Glutamatergic neuron (in vitro differentiated cells): Measurements from ENCODE around the gene SDR39U1. TPM values are rescaled to one million over a fixed set of nuclear protein-coding genes. Genes with fewer than 3 reads are reported as not detected.
A peak's percentile ranks its signal among the peaks of the same experiment; 100 is the strongest.
"Not testable (repeated sequence)": the region's sequence is repeated elsewhere in the genome, so short reads cannot be mapped to it uniquely, and the experiment has no call there.

ENCODE experiments used
- DNase-seq: peaks from one replicate; pipeline ENCODE4 v3.0.0; 2022
- H3K27ac Mint-ChIP-seq: one replicate; pipeline ENCODE4 v1.8.0; 2020; ENCODE audit warnings: mild to moderate bottlenecking, mixed read lengths, inconsistent platforms; ENCODE audit not compliant: unreplicated experiment
- H3K27me3 Mint-ChIP-seq: one replicate; pipeline ENCODE4 v1.8.0; 2020; ENCODE audit warnings: mild to moderate bottlenecking, moderate library complexity, mixed read lengths, inconsistent platforms; ENCODE audit not compliant: unreplicated experiment
- H3K36me3 Mint-ChIP-seq: one replicate; pipeline ENCODE4 v1.8.0; 2020; ENCODE audit warnings: mild to moderate bottlenecking, mixed read lengths, inconsistent platforms; ENCODE audit not compliant: unreplicated experiment
- H3K4me1 Mint-ChIP-seq: one replicate; pipeline ENCODE4 v1.8.0; 2020; ENCODE audit warnings: mild to moderate bottlenecking, low read depth, mixed read lengths, inconsistent platforms; ENCODE audit not compliant: unreplicated experiment
- H3K4me3 Mint-ChIP-seq: one replicate; pipeline ENCODE4 v1.8.0; 2020; ENCODE audit warnings: mild to moderate bottlenecking, mixed read lengths, inconsistent platforms; ENCODE audit not compliant: unreplicated experiment
- H3K9me3 Mint-ChIP-seq: one replicate; pipeline ENCODE4 v1.8.0; 2020; ENCODE audit warnings: mild to moderate bottlenecking, moderate library complexity, mixed read lengths, inconsistent platforms; ENCODE audit not compliant: unreplicated experiment
- CTCF ChIP-seq: fragments of 200-600 bp; sonication (generic); IDR thresholded peaks from one replicate; pipeline ENCODE4 v1.5.0; 2021; ENCODE audit not compliant: partially characterized antibody, unreplicated experiment
- total RNA-seq: library from RNA; stranded (reverse); fragmentation: NEBNext Ultra II Directional; extraction: Animal tissue kit (Norgen Biotek cat#: 25700); gene quantifications from one replicate; pipeline ENCODE4 v1.2.1, GENCODE V29; 2021; ENCODE audit not compliant: unreplicated experiment

The SDR39U1 gene
- total RNA-seq, 1 donor from 2014 or later: 70.4 TPM

- H3K9me3 Mint-ChIP-seq: peaks cover 5% of the 10 kb centered on the region
- no peak for DNase-seq
- H3K27me3 Mint-ChIP-seq: peaks cover 2% of the 10 kb centered on the region
- no peaks in the 10 kb centered on the region for H3K4me1 Mint-ChIP-seq
- H3K4me3 Mint-ChIP-seq: no peak overlapping the region
- no peak overlapping the region for H3K27ac Mint-ChIP-seq
- peaks cover 6% of the 10 kb centered on the region for H3K36me3 Mint-ChIP-seq
- no peak for TF ChIP-seq CTCF
Observed at GRCh38 chr14:24458736-24459135, 16.2 kb upstream of the SDR39U1 start.

- no peaks in the 10 kb centered on the region for H3K4me1 Mint-ChIP-seq
- DNase-seq: no peak
- H3K9me3 Mint-ChIP-seq: peaks cover 5% of the 10 kb centered on the region
- TF ChIP-seq CTCF: no peak
- no peak overlapping the region for H3K4me3 Mint-ChIP-seq
- peaks cover 2% of the 10 kb centered on the region for H3K27me3 Mint-ChIP-seq
- H3K27ac Mint-ChIP-seq: no peak overlapping the region
- H3K36me3 Mint-ChIP-seq: peaks cover 13% of the 10 kb centered on the region
Observed at GRCh38 chr14:24456980-24457379, 14.4 kb upstream of the SDR39U1 start.

GRCh38 chr14:24450828-24451227 lies 8.3 kb upstream of the SDR39U1 start:
- not testable (repeated sequence) for H3K27ac Mint-ChIP-seq, H3K9me3 Mint-ChIP-seq, H3K36me3 Mint-ChIP-seq, H3K4me3 Mint-ChIP-seq, H3K4me1 Mint-ChIP-seq, DNase-seq, H3K27me3 Mint-ChIP-seq

GRCh38 chr14:24443053-24443665 lies 583 bp upstream of the SDR39U1 start:
- peak overlapping the region; percentile 99 for H3K27ac Mint-ChIP-seq
- peaks cover 14% of the 10 kb centered on the region for H3K27me3 Mint-ChIP-seq
- H3K36me3 Mint-ChIP-seq: no peaks in the 10 kb centered on the region
- H3K4me1 Mint-ChIP-seq: peaks cover 7% of the 10 kb centered on the region
- H3K4me3 Mint-ChIP-seq: peak overlapping the region; percentile 91
- no peak for DNase-seq
- TF ChIP-seq CTCF: no peak
- H3K9me3 Mint-ChIP-seq: peaks cover 14% of the 10 kb centered on the region

- Mint-ChIP-seq H3K36me3 (no peaks in the 10 kb centered on the region), H3K27ac (peak overlapping the region; percentile 99)
- no peak for TF ChIP-seq CTCF
Observed at GRCh38 chr14:24441904-24442239, 704 bp downstream of the SDR39U1 start.

GRCh38 chr14:24441485-24441884 lies 1.1 kb downstream of the SDR39U1 start:
- H3K4me1 Mint-ChIP-seq: peaks cover 10% of the 10 kb centered on the region
- no peaks in the 10 kb centered on the region for H3K36me3 Mint-ChIP-seq
- DNase-seq: no peak
- peaks cover 14% of the 10 kb centered on the region for H3K27me3 Mint-ChIP-seq
- peak overlapping the region; percentile 99 for H3K27ac Mint-ChIP-seq
- H3K9me3 Mint-ChIP-seq: peaks cover 14% of the 10 kb centered on the region
- H3K4me3 Mint-ChIP-seq: peak overlapping the region; percentile 91
- no peak for TF ChIP-seq CTCF

More at GRCh38 chr14:24441904-24442239, 704 bp downstream of the SDR39U1 start:
- DNase-seq: no peak
- Mint-ChIP-seq H3K27me3 (peaks cover 14% of the 10 kb centered on the region), H3K9me3 (peaks cover 14% of the 10 kb centered on the region), H3K4me3 (peak overlapping the region; percentile 91), H3K4me1 (peaks cover 7% of the 10 kb centered on the region)
